Forelimb muscle (tissue), 1 donor: ENCODE measurements around the gene KATNA1. TPM values are rescaled to one million over a fixed set of nuclear protein-coding genes. Genes with fewer than 3 reads are reported as not detected.

ENCODE experiments used
- polyA plus RNA-seq: library from polyadenylated mRNA; unstranded; fragments of 120-200 nt; gene quantifications from one replicate; pipeline ENCODE4 v1.2.1, GENCODE V29; 2013; ENCODE audit not compliant: insufficient read length

The KATNA1 gene
- polyA plus RNA-seq, 1 donor = 23.0 TPM

Other genes with a start within 250 kb of the KATNA1 start
- 0.53 TPM for gene SUMO4, start 248.5 kb downstream of the KATNA1 start, polyA plus RNA-seq
- 0.35 TPM for gene ZC3H12D, start 163.7 kb downstream of the KATNA1 start, polyA plus RNA-seq
- 28.9 TPM for gene PPIL4, start 102.7 kb downstream of the KATNA1 start, polyA plus RNA-seq
- gene GINM1, start 82.3 kb downstream of the KATNA1 start, polyA plus RNA-seq = 42.0 TPM
- gene LATS1, start 69.4 kb upstream of the KATNA1 start, polyA plus RNA-seq = 16.6 TPM
- 23.8 TPM for gene NUP43, start 97.8 kb upstream of the KATNA1 start, polyA plus RNA-seq
- 72.0 TPM for gene PCMT1, start 101.0 kb upstream of the KATNA1 start, polyA plus RNA-seq
- gene LRP11, start 215.6 kb upstream of the KATNA1 start, polyA plus RNA-seq = 19.1 TPM
- gene RAET1E, start 249.4 kb upstream of the KATNA1 start, polyA plus RNA-seq = 0.82 TPM